ENCODE measurements around the gene SYT9. TPM values are rescaled to one million over a fixed set of nuclear protein-coding genes. Genes with fewer than 3 reads are reported as not detected.

The SYT9 gene
- total and polyA plus RNA-seq, 2 of the 4 experiments (the other 2 are of a cell fraction), result not detected

DNA sequence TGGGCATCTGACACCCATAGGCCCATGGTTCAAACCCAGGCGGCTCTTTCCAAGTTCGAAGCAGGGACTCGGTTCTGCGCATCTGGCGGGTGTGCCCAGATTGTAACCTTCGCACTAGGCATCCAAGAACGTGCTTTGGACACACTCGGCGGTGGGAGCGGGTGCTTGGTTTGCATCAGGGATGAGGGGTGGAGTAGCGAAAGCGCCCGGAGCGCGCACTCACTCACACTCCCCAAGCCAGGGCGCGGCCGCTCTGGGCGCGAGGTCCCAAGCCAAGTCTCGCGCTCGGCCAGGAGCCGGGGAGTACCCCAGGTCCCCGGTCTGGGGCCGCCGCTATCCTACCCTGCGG lies 243 bp upstream of the SYT9 start:
- in situ Hi-C loops (cut with MboI; ENCODE audit: low sequenced_read_pairs) (no loop called here), intact Hi-C loops (cut with micrococcal nuclease) (no loop called here), dilution Hi-C loops (cut with HindIII; ENCODE audit: low sequenced_read_pairs, unreplicated experiment) (no loop called here)
- no peak overlapping the region for H2BK120ac ChIP-seq (ENCODE audit: low read depth, low read length)
- H3K56ac ChIP-seq (ENCODE audit: extremely low read depth, insufficient read depth, low read length), result no peak overlapping the region
- no peak for DNase-seq
- no peak overlapping the region for H3K9ac ChIP-seq (ENCODE audit: low read depth, low read length)
- H4K20me1 ChIP-seq (ENCODE audit: insufficient read depth, low read length), result no peaks in the 10 kb centered on the region
- no peaks in the 10 kb centered on the region for H3K79me1 ChIP-seq (ENCODE audit: low read depth in 1 of 2, low read length in 2 of 2)
- H2AFZ ChIP-seq (replicated peaks; ENCODE audit: low read length, poor library complexity), result peak overlapping the region; percentile 86
- TF ChIP-seq BHLHE40 (IDR thresholded peaks at IDR 0.05; ENCODE audit: low read depth, low read length) (no peak), CEBPB (IDR thresholded peaks at IDR 0.05; ENCODE audit: low read depth, low read length) (no peak), RAD21 (IDR thresholded peaks at IDR 0.05; ENCODE audit: low read length) (no peak)
- TF ChIP-seq, protein P1, sequence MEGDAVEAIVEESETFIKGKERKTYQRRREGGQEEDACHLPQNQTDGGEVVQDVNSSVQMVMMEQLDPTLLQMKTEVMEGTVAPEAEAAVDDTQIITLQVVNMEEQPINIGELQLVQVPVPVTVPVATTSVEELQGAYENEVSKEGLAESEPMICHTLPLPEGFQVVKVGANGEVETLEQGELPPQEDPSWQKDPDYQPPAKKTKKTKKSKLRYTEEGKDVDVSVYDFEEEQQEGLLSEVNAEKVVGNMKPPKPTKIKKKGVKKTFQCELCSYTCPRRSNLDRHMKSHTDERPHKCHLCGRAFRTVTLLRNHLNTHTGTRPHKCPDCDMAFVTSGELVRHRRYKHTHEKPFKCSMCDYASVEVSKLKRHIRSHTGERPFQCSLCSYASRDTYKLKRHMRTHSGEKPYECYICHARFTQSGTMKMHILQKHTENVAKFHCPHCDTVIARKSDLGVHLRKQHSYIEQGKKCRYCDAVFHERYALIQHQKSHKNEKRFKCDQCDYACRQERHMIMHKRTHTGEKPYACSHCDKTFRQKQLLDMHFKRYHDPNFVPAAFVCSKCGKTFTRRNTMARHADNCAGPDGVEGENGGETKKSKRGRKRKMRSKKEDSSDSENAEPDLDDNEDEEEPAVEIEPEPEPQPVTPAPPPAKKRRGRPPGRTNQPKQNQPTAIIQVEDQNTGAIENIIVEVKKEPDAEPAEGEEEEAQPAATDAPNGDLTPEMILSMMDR (conservative IDR thresholded peaks at IDR 0.05; ENCODE audit: low read depth, low read length), result no peak
- no peak overlapping the region for H2BK15ac ChIP-seq (ENCODE audit: low read depth, low read length)
- H4K8ac ChIP-seq (ENCODE audit: low read depth in 2 of 2, low read length in 2 of 2), result no peak overlapping the region
- no peaks in the 10 kb centered on the region for H3K36me3 ChIP-seq (ENCODE audit: control insufficient read depth, insufficient read depth, low read length)
- H3K4ac ChIP-seq (ENCODE audit: low read depth, low read length), result no peak overlapping the region
- H3K27ac ChIP-seq (ENCODE audit: insufficient read depth, low read length), result no peak overlapping the region
- H3K9me1 ChIP-seq (ENCODE audit: insufficient read depth, low read length), result no peaks in the 10 kb centered on the region
- BruUV-seq (replicated peaks), result no TSS peak
- ChIA-PET POLR2A (ENCODE audit: unreplicated experiment) (no interaction called here), CTCF (no interaction called here)
- H4K5ac ChIP-seq (ENCODE audit: low read depth, low read length), result no peak overlapping the region
- H3K23ac ChIP-seq (ENCODE audit: low read depth, low read length), result no peak overlapping the region
- H3K4me2 ChIP-seq (ENCODE audit: low read depth, low read length), result peak overlapping the region; percentile 87; the same call in 1 of the 2 replicates
- H2AK5ac ChIP-seq (ENCODE audit: low read depth, low read length), result no peak overlapping the region
- H3K4me1 ChIP-seq (ENCODE audit: control insufficient read depth, insufficient read depth, low read length), result no peaks in the 10 kb centered on the region
- no peak for ATAC-seq (ENCODE audit: low read depth)
- H3K4me3 ChIP-seq (ENCODE audit: insufficient read depth, low read depth, low read length), result peak overlapping the region; percentile 18; the same call in 1 of the 2 replicates
- no peak overlapping the region for H2BK20ac ChIP-seq (ENCODE audit: low read depth, low read length)
- H2AK9ac ChIP-seq (replicated peaks; ENCODE audit: low read depth, low read length, poor library complexity), result no peak overlapping the region
- H3K18ac ChIP-seq (ENCODE audit: low read depth, low read length), result no peak overlapping the region
- no peak overlapping the region for H4K91ac ChIP-seq (ENCODE audit: insufficient read depth, low read depth, low read length)
- H3K14ac ChIP-seq (replicated peaks; ENCODE audit: low read depth, low read length), result no peak overlapping the region
- H3K9me3 ChIP-seq (ENCODE audit: control insufficient read depth, insufficient read depth, low read length), result no peaks in the 10 kb centered on the region
- no peak overlapping the region for H2BK5ac ChIP-seq (ENCODE audit: low read depth, low read length, poor library complexity, severe bottlenecking)
- WGBS, 2 experiments (ENCODE audit: extremely low coverage in 2 of 2, insufficient read length in 1 of 2), result 0% methylated on average over 12 of the region's 28 CpGs; no CpG with 5 or more reads in 1 of the 2 experiments
- peaks cover 24% of the 10 kb centered on the region for H3K27me3 ChIP-seq (ENCODE audit: control insufficient read depth, insufficient read depth, low read length)
